Measurements from ENCODE around the gene PDGFC. TPM values are rescaled to one million over a fixed set of nuclear protein-coding genes. Genes with fewer than 3 reads are reported as not detected.
A peak's percentile ranks its signal among the peaks of the same experiment; 100 is the strongest.

PDGFC gene
- total RNA-seq, 1 experiment from 2014 or later, result 9.8 TPM

DNA sequence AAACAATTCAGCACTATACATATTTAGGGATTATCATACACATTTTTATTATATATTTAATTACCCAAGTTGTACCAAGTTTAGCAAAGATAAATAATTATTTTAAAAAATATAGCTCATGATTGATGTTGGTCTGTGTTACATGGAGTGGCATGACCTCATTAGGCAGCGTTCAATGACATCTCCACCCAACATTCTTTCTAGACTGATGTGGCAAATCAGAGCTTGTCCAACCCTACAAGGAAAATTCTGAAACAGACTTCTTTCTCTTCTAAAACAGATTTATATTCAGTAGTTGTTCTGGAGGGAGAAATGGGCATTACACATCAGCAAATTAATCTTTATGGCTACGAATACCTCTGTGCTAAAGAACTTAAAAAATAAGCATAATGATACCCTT lies 189.7 kb downstream of the PDGFC start:
- Histone ChIP-seq H3K4me3 (replicated peaks in 1 of 2; ENCODE audit: low read depth in 1 of 2, low read length in 2 of 2) (no peak overlapping the region), H4K20me1 (ENCODE audit: insufficient read depth) (no peaks in the 10 kb centered on the region), H3K9me2 (ENCODE audit: insufficient read depth) (0 out of 2 replicates have a peak, but pooled peaks cover 6% of the 10 kb centered on the region), H3K9me3 (ENCODE audit: control insufficient read depth in 1 of 2, insufficient read depth in 1 of 2, low read depth in 1 of 2, low read length in 2 of 2) (no peaks in the 10 kb centered on the region), H3K4me2 (ENCODE audit: low read length) (peak overlapping the region; percentile 42), H3K27ac (ENCODE audit: low read depth, low read length) (peak overlapping the region; percentile 29; the same call in 1 of the 2 replicates), H2AFZ (ENCODE audit: low read depth, low read length, poor library complexity, severe bottlenecking) (no peak overlapping the region), H3K27me3 (ENCODE audit: insufficient read depth, low read length) (no peaks in the 10 kb centered on the region), H3K9ac (ENCODE audit: low read length) (0 out of 2 replicates have a peak overlapping the region, but pooled peaks have one; percentile 14), H3K79me2 (ENCODE audit: insufficient read depth, low read length) (no peaks in the 10 kb centered on the region), H3K36me3 (ENCODE audit: control insufficient read depth in 1 of 2, insufficient read depth in 2 of 2, low read length in 2 of 2) (no peaks in the 10 kb centered on the region), H3K4me1 (ENCODE audit: control insufficient read depth in 1 of 2, insufficient read depth in 2 of 2, low read length in 2 of 2) (peaks cover 10 to 42% of the 10 kb centered on the region in 2 experiments)
- peak; percentile 75 for ATAC-seq
- BruUV-seq (replicated peaks), result no TSS peak
- POLR2A ChIA-PET, result no interaction called here
- TF ChIP-seq JUND (IDR thresholded peaks at IDR 0.05) (no peak), FOSL1 (IDR thresholded peaks at IDR 0.05; ENCODE audit: low read depth) (0 out of 2 replicates have a peak, but pooled peaks have one; percentile 11)
- DNase-seq (ENCODE audit: low read depth, low spot score), result peak; percentile 29
- intact Hi-C loops (cut with micrococcal nuclease), result no loop called here
- CTCF ChIA-PET, result no interaction called here
- RAD21 ChIA-PET (ENCODE audit: low non-redundant PET in 1 of 2, low total read pairs in 2 of 2, uncharacterized antibody in 2 of 2, unreplicated experiment in 2 of 2), result no interaction called here

DNA sequence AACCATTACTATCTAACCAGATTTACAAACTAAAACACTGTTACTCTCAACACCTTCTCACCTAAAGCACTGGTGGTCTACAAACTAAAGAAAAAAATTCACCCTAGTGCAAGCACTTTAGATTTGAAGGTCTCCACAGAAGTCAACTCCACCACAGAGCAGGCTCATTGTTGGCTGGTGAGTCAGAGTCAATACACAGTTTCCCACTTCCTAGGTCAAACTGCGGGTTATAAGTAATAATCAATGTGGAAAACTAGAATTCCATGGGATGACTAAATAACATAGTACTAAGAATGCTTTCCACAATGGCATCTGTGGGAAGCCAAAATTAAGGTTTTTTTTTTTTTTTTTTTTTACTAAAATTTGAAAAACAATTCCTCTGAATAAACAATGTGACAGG lies 191.8 kb downstream of the PDGFC start:
- Histone ChIP-seq H3K9me2 (ENCODE audit: insufficient read depth) (0 out of 2 replicates have a peak, but pooled peaks cover 6% of the 10 kb centered on the region), H3K36me3 (ENCODE audit: control insufficient read depth in 1 of 2, insufficient read depth in 2 of 2, low read length in 2 of 2) (no peaks in the 10 kb centered on the region), H3K9me3 (ENCODE audit: control insufficient read depth in 1 of 2, insufficient read depth in 1 of 2, low read depth in 1 of 2, low read length in 2 of 2) (no peaks in the 10 kb centered on the region), H4K20me1 (ENCODE audit: insufficient read depth) (no peaks in the 10 kb centered on the region), H3K4me1 (ENCODE audit: control insufficient read depth in 1 of 2, insufficient read depth in 2 of 2, low read length in 2 of 2) (peaks cover 14 to 51% of the 10 kb centered on the region in 2 experiments), H3K27ac (ENCODE audit: low read depth, low read length) (peak overlapping the region; percentile 48; the same call in 1 of the 2 replicates), H3K79me2 (ENCODE audit: insufficient read depth, low read length) (no peaks in the 10 kb centered on the region), H3K9ac (ENCODE audit: low read length) (no peak overlapping the region), H2AFZ (ENCODE audit: low read depth, low read length, poor library complexity, severe bottlenecking) (peak overlapping the region; percentile 69), H3K4me2 (ENCODE audit: low read length) (peak overlapping the region; percentile 68), H3K27me3 (ENCODE audit: insufficient read depth, low read length) (no peaks in the 10 kb centered on the region), H3K4me3 (replicated peaks in 1 of 2; ENCODE audit: low read depth in 1 of 2, low read length in 2 of 2) (peak overlapping the region in 1 of 2 experiments; percentile 35; a peak in 1 of 4 replicates)
- DNase-seq (ENCODE audit: low read depth, low spot score) (peak; percentile 52), ATAC-seq (peak; percentile 77)
- intact Hi-C loops (cut with micrococcal nuclease), result loop anchor here (10.0 kb wide), 1 partner anchor 185 kb away; no protein-coding TSS in a partner anchor
- ChIA-PET RAD21 (ENCODE audit: low non-redundant PET in 1 of 2, low total read pairs in 2 of 2, uncharacterized antibody in 2 of 2, unreplicated experiment in 2 of 2) (no interaction called here), POLR2A (no interaction called here), CTCF (no interaction called here)
- no peak for TF ChIP-seq SRF (IDR thresholded peaks at IDR 0.05; ENCODE audit: low read depth)
- TF ChIP-seq JUND (IDR thresholded peaks at IDR 0.05), result peak; percentile 62
- TF ChIP-seq CBX3 (IDR thresholded peaks at IDR 0.05; ENCODE audit: low read depth), result no peak
- TF ChIP-seq ATF3 (IDR thresholded peaks at IDR 0.05), result no peak
- TF ChIP-seq FOSL1 (IDR thresholded peaks at IDR 0.05; ENCODE audit: low read depth), result peak; percentile 70
- no peak for TF ChIP-seq EZH2 (IDR thresholded peaks at IDR 0.05)
- no peak for TF ChIP-seq ELF1 (IDR thresholded peaks at IDR 0.05; ENCODE audit: borderline replicate concordance, low read depth)
- no peak for TF ChIP-seq POLR2A (IDR thresholded peaks at IDR 0.05; ENCODE audit: borderline replicate concordance, extremely low read depth, insufficient read depth, insufficient read length)
- peak; percentile 30 for TF ChIP-seq SP1 (IDR thresholded peaks at IDR 0.05; ENCODE audit: low read depth)
- no peak for TF ChIP-seq REST (IDR thresholded peaks at IDR 0.05; ENCODE audit: low read depth)
- BruUV-seq (replicated peaks), result no TSS peak
